HG03439 (cell line): ENCODE data around the gene MAN2A1.
"Not testable (repeated sequence)": the region's sequence is repeated elsewhere in the genome, so short reads cannot be mapped to it uniquely, and the experiment has no call there.

Source experiments
- ATAC-seq: cut with Tn5 transposase; IDR thresholded peaks from one replicate; pipeline ENCODE4 v1.9.1; 2021; ENCODE audit warnings: mild to moderate bottlenecking, moderate library complexity; ENCODE audit not compliant: unreplicated experiment

Gene MAN2A1

GRCh38 chr5:109750463-109750862, 60.7 kb downstream of the MAN2A1 start:
- no peak for ATAC-seq

- ATAC-seq, result no peak
These were observed 63.6 kb downstream of the MAN2A1 start for GRCh38 chr5:109753279-109753678.

GRCh38 chr5:109754319-109754718, 64.6 kb downstream of the MAN2A1 start:
- ATAC-seq, result no peak

- no peak for ATAC-seq
These were observed 66.0 kb downstream of the MAN2A1 start for GRCh38 chr5:109755761-109756160.

GRCh38 chr5:109756543-109757185, 66.9 kb downstream of the MAN2A1 start:
- ATAC-seq, result no peak

GRCh38 chr5:109757490-109757889, 67.8 kb downstream of the MAN2A1 start:
- no peak for ATAC-seq

- no peak for ATAC-seq
These were observed 69.6 kb downstream of the MAN2A1 start for GRCh38 chr5:109759306-109759705.

GRCh38 chr5:109760130-109760529, 70.4 kb downstream of the MAN2A1 start:
- not testable (repeated sequence) for ATAC-seq

GRCh38 chr5:109762821-109763220, 73.1 kb downstream of the MAN2A1 start:
- no peak for ATAC-seq

GRCh38 chr5:109767184-109767995, 77.7 kb downstream of the MAN2A1 start:
- no peak for ATAC-seq

- no peak for ATAC-seq
These were observed 78.3 kb downstream of the MAN2A1 start for GRCh38 chr5:109767997-109768396.

GRCh38 chr5:109769597-109770291, 80.0 kb downstream of the MAN2A1 start:
- ATAC-seq, result no peak

GRCh38 chr5:109775130-109775529, 85.4 kb downstream of the MAN2A1 start:
- ATAC-seq, result no peak

- ATAC-seq, result no peak
These were observed 89.5 kb downstream of the MAN2A1 start for GRCh38 chr5:109779036-109779735.

- ATAC-seq, result no peak
These were observed 95.0 kb downstream of the MAN2A1 start for GRCh38 chr5:109784687-109785086.

GRCh38 chr5:109786206-109786855, 96.6 kb downstream of the MAN2A1 start:
- no peak for ATAC-seq

- ATAC-seq, result peak; percentile 93
These were observed 98.9 kb downstream of the MAN2A1 start for GRCh38 chr5:109788596-109788995.

GRCh38 chr5:109792613-109793012, 102.9 kb downstream of the MAN2A1 start:
- ATAC-seq, result no peak

- ATAC-seq, result no peak
These were observed 114.1 kb downstream of the MAN2A1 start for GRCh38 chr5:109803854-109804253.

- ATAC-seq, result no peak
These were observed 115.7 kb downstream of the MAN2A1 start for GRCh38 chr5:109805472-109805871.

- no peak for ATAC-seq
These were observed 116.2 kb downstream of the MAN2A1 start for GRCh38 chr5:109805883-109806282.
